Measurements from ENCODE around the gene PDXDC1. TPM values are rescaled to one million over a fixed set of nuclear protein-coding genes. Genes with fewer than 3 reads are reported as not detected.
"Not testable (repeated sequence)": the region's sequence is repeated elsewhere in the genome, so short reads cannot be mapped to it uniquely, and the experiment has no call there.

The PDXDC1 gene
- total and polyA plus RNA-seq, 2 donors (not counting 1 experiment from before 2014, with no cell fraction given): 48.1 to 103 TPM

DNA sequence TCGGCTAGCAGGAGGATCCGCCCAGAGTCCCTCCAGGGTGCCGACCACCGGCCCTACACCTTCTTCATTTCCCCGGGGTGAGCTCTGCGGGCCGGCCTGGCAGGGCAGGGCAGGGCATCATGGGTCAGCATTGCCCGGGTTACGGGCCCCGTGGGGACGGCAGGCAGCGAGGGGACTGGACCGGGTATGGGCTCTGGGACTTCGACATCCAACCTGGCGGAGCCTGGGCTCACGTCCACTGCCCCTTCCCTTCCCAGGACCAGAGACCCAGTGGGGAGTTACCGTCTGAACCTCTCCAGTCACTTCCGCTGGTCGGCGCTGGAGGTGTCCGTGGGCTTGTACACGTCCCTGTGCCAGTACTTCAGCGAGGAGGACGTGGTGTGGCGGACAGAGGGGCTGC is 44.6 kb upstream of the PDXDC1 start:
- H3K9me3 Mint-ChIP-seq (ENCODE audit: insufficient read depth); H3K27ac Mint-ChIP-seq; POLR2A ChIA-PET; H3K27me3 ChIP-seq (replicated peaks in 1 of 4; ENCODE audit: control extremely low read depth in 1 of 4, control insufficient read depth in 3 of 4, insufficient read depth in 4 of 4, low read length in 3 of 4); H3K36me3 ChIP-seq (replicated peaks in 1 of 2; ENCODE audit: control extremely low read depth in 1 of 2, control insufficient read depth in 1 of 2, extremely low read depth in 1 of 2, insufficient read depth in 2 of 2, low read length in 1 of 2); H3K4me2 ChIP-seq (replicated peaks; ENCODE audit: low read depth, low read length, poor library complexity, severe bottlenecking); DNase-seq; H3K4me1 Mint-ChIP-seq; H3K4me3 Mint-ChIP-seq; H3K4me3 ChIP-seq (ENCODE audit: control extremely low read depth in 1 of 5, extremely low read depth in 1 of 5, insufficient read depth in 1 of 5, low read depth in 2 of 5, low read length in 4 of 5); intact Hi-C loops (cut with micrococcal nuclease); H3K9ac ChIP-seq (ENCODE audit: low read length); H2AFZ ChIP-seq (ENCODE audit: insufficient read depth, low read depth, low read length, poor library complexity, severe bottlenecking); H3K27ac ChIP-seq (ENCODE audit: low read length in 2 of 2); H3K9me3 ChIP-seq (ENCODE audit: control extremely low read depth in 1 of 3, control insufficient read depth in 2 of 3, insufficient read depth in 1 of 3, low read length in 2 of 3); H4K20me1 ChIP-seq (ENCODE audit: control insufficient read depth, insufficient read depth, low read length, poor library complexity, severe bottlenecking); H3K79me2 ChIP-seq (ENCODE audit: control insufficient read depth, insufficient read depth, low read length); CTCF ChIA-PET; H3K27me3 Mint-ChIP-seq; ATAC-seq (ENCODE audit: low read depth); H3K4me1 ChIP-seq (ENCODE audit: control insufficient read depth in 2 of 2, insufficient read depth in 2 of 2, low read length in 2 of 2): not testable (repeated sequence)
- no CpG with 5 or more reads among the region's 25 CpGs for WGBS (ENCODE audit: insufficient coverage)

DNA sequence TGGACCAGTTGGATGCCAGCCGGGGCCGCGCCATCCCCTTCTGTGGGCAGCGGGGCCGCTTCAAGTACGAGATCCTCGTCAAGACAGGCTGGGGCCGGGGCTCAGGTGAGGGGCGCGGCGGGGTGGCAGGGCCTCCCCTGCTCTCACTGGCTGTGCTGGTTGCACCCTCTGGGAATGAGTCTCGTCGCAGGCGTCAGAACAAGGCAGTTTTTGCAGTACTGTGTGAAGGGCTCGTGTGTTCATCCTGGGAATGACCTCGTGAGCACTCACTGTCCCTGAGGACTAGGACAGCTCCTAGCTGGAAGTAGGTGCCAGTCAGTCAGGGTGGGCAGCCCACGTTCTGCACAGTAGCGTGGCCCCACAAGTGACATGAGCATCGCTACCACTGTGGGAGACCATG is 43.9 kb upstream of the PDXDC1 start:
- not testable (repeated sequence) for H3K9me3 Mint-ChIP-seq (ENCODE audit: insufficient read depth)

DNA sequence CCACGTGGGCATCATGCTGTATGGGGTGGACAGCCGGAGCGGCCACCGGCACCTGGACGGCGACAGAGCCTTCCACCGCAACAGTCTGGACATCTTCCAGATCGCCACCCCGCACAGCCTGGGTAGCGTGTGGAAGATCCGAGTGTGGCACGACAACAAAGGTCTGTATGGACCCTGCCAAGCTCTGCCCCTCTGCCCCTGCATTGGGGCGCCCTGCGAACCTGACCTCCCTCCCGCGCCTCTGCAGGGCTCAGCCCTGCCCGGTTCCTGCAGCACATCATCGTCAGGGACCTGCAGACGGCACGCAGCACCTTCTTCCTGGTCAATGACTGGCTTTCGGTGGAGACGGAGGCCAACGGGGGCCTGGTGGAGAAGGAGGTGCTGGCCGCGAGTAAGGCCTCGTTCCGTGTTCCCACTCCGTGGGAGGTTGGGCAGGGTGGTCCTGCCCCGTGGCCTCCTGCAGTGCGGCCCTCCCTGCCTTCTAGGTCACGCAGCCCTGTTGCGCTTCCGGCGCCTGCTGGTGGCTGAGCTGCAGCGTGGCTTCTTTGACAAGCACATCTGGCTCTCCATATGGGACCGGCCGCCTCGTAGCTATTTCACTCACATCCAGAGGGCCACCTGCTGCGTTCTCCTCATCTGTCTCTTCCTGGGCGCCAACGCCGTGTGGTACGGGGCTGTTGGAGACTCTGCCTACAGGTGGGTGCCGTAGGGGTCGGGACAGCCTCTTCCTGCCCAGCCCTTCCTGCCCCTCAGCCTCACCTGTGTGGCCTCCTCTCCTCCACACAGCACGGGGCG is 42.0 kb upstream of the PDXDC1 start:
- H4K20me1 ChIP-seq (ENCODE audit: control insufficient read depth, insufficient read depth, low read length, poor library complexity, severe bottlenecking); H3K4me2 ChIP-seq (replicated peaks; ENCODE audit: low read depth, low read length, poor library complexity, severe bottlenecking); H3K27ac Mint-ChIP-seq; H3K9me3 Mint-ChIP-seq (ENCODE audit: insufficient read depth); H3K36me3 ChIP-seq (replicated peaks in 1 of 2; ENCODE audit: control extremely low read depth in 1 of 2, control insufficient read depth in 1 of 2, extremely low read depth in 1 of 2, insufficient read depth in 2 of 2, low read length in 1 of 2); H3K4me3 Mint-ChIP-seq; H3K4me3 ChIP-seq (ENCODE audit: control extremely low read depth in 1 of 5, extremely low read depth in 1 of 5, insufficient read depth in 1 of 5, low read depth in 2 of 5, low read length in 4 of 5); H3K79me2 ChIP-seq (ENCODE audit: control insufficient read depth, insufficient read depth, low read length); H2AFZ ChIP-seq (ENCODE audit: insufficient read depth, low read depth, low read length, poor library complexity, severe bottlenecking); intact Hi-C loops (cut with micrococcal nuclease); H3K27me3 ChIP-seq (replicated peaks in 1 of 4; ENCODE audit: control extremely low read depth in 1 of 4, control insufficient read depth in 3 of 4, insufficient read depth in 4 of 4, low read length in 3 of 4); H3K9ac ChIP-seq (ENCODE audit: low read length); POLR2A ChIA-PET; H3K9me3 ChIP-seq (ENCODE audit: control extremely low read depth in 1 of 3, control insufficient read depth in 2 of 3, insufficient read depth in 1 of 3, low read length in 2 of 3); ATAC-seq (ENCODE audit: low read depth); CTCF ChIA-PET; H3K4me1 ChIP-seq (ENCODE audit: control insufficient read depth in 2 of 2, insufficient read depth in 2 of 2, low read length in 2 of 2); H3K27ac ChIP-seq (ENCODE audit: low read length in 2 of 2); DNase-seq; H3K27me3 Mint-ChIP-seq; H3K4me1 Mint-ChIP-seq: not testable (repeated sequence)
- WGBS (ENCODE audit: insufficient coverage): no CpG with 5 or more reads among the region's 47 CpGs

More for the DNA sequence above, 43.9 kb upstream of the PDXDC1 start:
- H3K27ac Mint-ChIP-seq; H3K4me2 ChIP-seq (replicated peaks; ENCODE audit: low read depth, low read length, poor library complexity, severe bottlenecking); H3K36me3 ChIP-seq (replicated peaks in 1 of 2; ENCODE audit: control extremely low read depth in 1 of 2, control insufficient read depth in 1 of 2, extremely low read depth in 1 of 2, insufficient read depth in 2 of 2, low read length in 1 of 2); H3K4me1 Mint-ChIP-seq; ATAC-seq (ENCODE audit: low read depth); intact Hi-C loops (cut with micrococcal nuclease); H3K4me1 ChIP-seq (ENCODE audit: control insufficient read depth in 2 of 2, insufficient read depth in 2 of 2, low read length in 2 of 2); H4K20me1 ChIP-seq (ENCODE audit: control insufficient read depth, insufficient read depth, low read length, poor library complexity, severe bottlenecking); H2AFZ ChIP-seq (ENCODE audit: insufficient read depth, low read depth, low read length, poor library complexity, severe bottlenecking); H3K9ac ChIP-seq (ENCODE audit: low read length); H3K4me3 ChIP-seq (ENCODE audit: control extremely low read depth in 1 of 5, extremely low read depth in 1 of 5, insufficient read depth in 1 of 5, low read depth in 2 of 5, low read length in 4 of 5); DNase-seq; H3K9me3 ChIP-seq (ENCODE audit: control extremely low read depth in 1 of 3, control insufficient read depth in 2 of 3, insufficient read depth in 1 of 3, low read length in 2 of 3); H3K4me3 Mint-ChIP-seq; POLR2A ChIA-PET; H3K27me3 Mint-ChIP-seq; CTCF ChIA-PET; H3K27me3 ChIP-seq (replicated peaks in 1 of 4; ENCODE audit: control extremely low read depth in 1 of 4, control insufficient read depth in 3 of 4, insufficient read depth in 4 of 4, low read length in 3 of 4); H3K79me2 ChIP-seq (ENCODE audit: control insufficient read depth, insufficient read depth, low read length); H3K27ac ChIP-seq (ENCODE audit: low read length in 2 of 2): not testable (repeated sequence)
- whole genome bisulfite sequencing (ENCODE audit: insufficient coverage): no CpG with 5 or more reads among the region's 19 CpGs

DNA sequence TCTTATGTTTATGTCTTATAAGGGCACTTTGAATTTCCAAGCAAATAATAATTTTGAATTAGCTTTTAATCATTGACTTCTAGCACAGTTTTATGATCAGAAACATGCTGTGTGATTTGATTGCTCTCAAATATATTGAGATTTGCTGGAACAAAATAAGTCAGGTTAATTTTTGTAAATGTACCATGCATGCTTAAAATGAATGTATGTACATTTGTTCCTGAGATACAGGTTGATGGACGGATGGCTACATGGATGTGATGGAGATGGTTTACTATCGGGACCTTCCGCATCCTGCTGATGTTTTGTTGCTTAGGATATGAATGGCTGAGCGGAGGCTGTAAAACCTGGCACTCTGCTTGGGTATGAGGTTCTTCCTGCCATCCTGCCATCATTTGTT is 37.7 kb upstream of the PDXDC1 start, which contains the start of gene NPIPA1:
NPIPA1 (plus strand) TSS at position 301 of the 400 bp plus-strand sequence; CDS start at position 301, 0 bp downstream.
- WGBS (ENCODE audit: insufficient coverage): no CpG with 5 or more reads among the region's 4 CpGs
- H3K9me3 ChIP-seq (ENCODE audit: control extremely low read depth in 1 of 3, control insufficient read depth in 2 of 3, insufficient read depth in 1 of 3, low read length in 2 of 3): not testable (repeated sequence)

More for the DNA sequence above, 37.7 kb upstream of the PDXDC1 start, which contains the start of gene NPIPA1:
- H3K27ac ChIP-seq (ENCODE audit: low read length in 2 of 2); H3K4me3 Mint-ChIP-seq; H3K27me3 Mint-ChIP-seq; ATAC-seq (ENCODE audit: low read depth); H3K4me1 Mint-ChIP-seq; H3K79me2 ChIP-seq (ENCODE audit: control insufficient read depth, insufficient read depth, low read length); H3K27ac Mint-ChIP-seq; POLR2A ChIA-PET; H3K4me1 ChIP-seq (ENCODE audit: control insufficient read depth in 2 of 2, insufficient read depth in 2 of 2, low read length in 2 of 2); H3K9ac ChIP-seq (ENCODE audit: low read length); CTCF ChIA-PET; intact Hi-C loops (cut with micrococcal nuclease); DNase-seq; H3K4me3 ChIP-seq (ENCODE audit: control extremely low read depth in 1 of 5, extremely low read depth in 1 of 5, insufficient read depth in 1 of 5, low read depth in 2 of 5, low read length in 4 of 5); H3K9me3 Mint-ChIP-seq (ENCODE audit: insufficient read depth); H3K36me3 ChIP-seq (replicated peaks in 1 of 2; ENCODE audit: control extremely low read depth in 1 of 2, control insufficient read depth in 1 of 2, extremely low read depth in 1 of 2, insufficient read depth in 2 of 2, low read length in 1 of 2); H4K20me1 ChIP-seq (ENCODE audit: control insufficient read depth, insufficient read depth, low read length, poor library complexity, severe bottlenecking); H3K4me2 ChIP-seq (replicated peaks; ENCODE audit: low read depth, low read length, poor library complexity, severe bottlenecking); H2AFZ ChIP-seq (ENCODE audit: insufficient read depth, low read depth, low read length, poor library complexity, severe bottlenecking); H3K27me3 ChIP-seq (replicated peaks in 1 of 4; ENCODE audit: control extremely low read depth in 1 of 4, control insufficient read depth in 3 of 4, insufficient read depth in 4 of 4, low read length in 3 of 4): not testable (repeated sequence)

Data from B cell (primary cell).